Stimulated activated CD8-positive, alpha-beta memory T cell treated with anti-CD3 and anti-CD28 coated beads, Interleukin-4, amount 100 ng/mL, for 4 hours (primary cell): Measurements from ENCODE around the gene FAM177A1.
"Not testable (repeated sequence)": the region's sequence is repeated elsewhere in the genome, so short reads cannot be mapped to it uniquely, and the experiment has no call there.

Experiments
- DNase-seq, 2 donors: peaks; one replicate each; pipeline ENCODE4 v3.0.0-alpha.2; 2020; ENCODE audit warnings: low read depth in 2 of 2, low spot score in 1 of 2

The FAM177A1 gene

GRCh38 chr14:35046048-35046750, at the start of gene FAM177A1:
Gene FAM177A1, plus strand, starts transcription at chr14:35046272. Its CDS starts 192 bp downstream, at chr14:35046464.
- DNase-seq, result peak; percentile 93 to 97

- DNase-seq, result no peak
Observed at GRCh38 chr14:34997762-34998161, 48.3 kb upstream of the FAM177A1 start.

- DNase-seq, result no peak
Observed at GRCh38 chr14:34999500-34999899, 46.6 kb upstream of the FAM177A1 start.

GRCh38 chr14:35001621-35002020, 44.5 kb upstream of the FAM177A1 start:
- DNase-seq, result no peak

GRCh38 chr14:35004839-35005238, 41.2 kb upstream of the FAM177A1 start:
- no peak for DNase-seq

GRCh38 chr14:35016568-35016967, 29.5 kb upstream of the FAM177A1 start:
- DNase-seq, result no peak

GRCh38 chr14:35020713-35021112, 25.4 kb upstream of the FAM177A1 start:
- DNase-seq, result no peak

- no peak for DNase-seq
Observed at GRCh38 chr14:35028435-35028834, 17.6 kb upstream of the FAM177A1 start.

- DNase-seq, result no peak
Observed at GRCh38 chr14:35032562-35032961, 13.5 kb upstream of the FAM177A1 start.

GRCh38 chr14:35034440-35034833, 11.6 kb upstream of the FAM177A1 start:
- no peak for DNase-seq

GRCh38 chr14:35034944-35035554, 11.0 kb upstream of the FAM177A1 start:
- not testable (repeated sequence) for DNase-seq

GRCh38 chr14:35038312-35038711, 7.8 kb upstream of the FAM177A1 start:
- DNase-seq, result not testable (repeated sequence)

- no peak for DNase-seq
Observed at GRCh38 chr14:35042632-35043031, 3.4 kb upstream of the FAM177A1 start.

GRCh38 chr14:35043046-35043445, 3.0 kb upstream of the FAM177A1 start:
- DNase-seq, result no peak

- no peak for DNase-seq
Observed at GRCh38 chr14:35044939-35045797, 904 bp upstream of the FAM177A1 start.

GRCh38 chr14:35045798-35046047, 349 bp upstream of the FAM177A1 start:
- DNase-seq, result no peak

GRCh38 chr14:35046751-35047536, 872 bp downstream of the FAM177A1 start:
- DNase-seq, result peak in 1 of 2 donors; percentile 3

- DNase-seq, result no peak
Observed at GRCh38 chr14:35047976-35048513, 2.0 kb downstream of the FAM177A1 start.

GRCh38 chr14:35050652-35051051, 4.6 kb downstream of the FAM177A1 start:
- no peak for DNase-seq

- DNase-seq, result no peak
Observed at GRCh38 chr14:35051796-35052195, 5.7 kb downstream of the FAM177A1 start.

- no peak for DNase-seq
Observed at GRCh38 chr14:35052637-35053036, 6.6 kb downstream of the FAM177A1 start.
